Liver (tissue), 9 donors: Measurements from ENCODE around the gene B4GALT1. TPM values are rescaled to one million over a fixed set of nuclear protein-coding genes. Genes with fewer than 3 reads are reported as not detected.

Experiments used
- DNase-seq: peaks from one replicate; pipeline ENCODE4 v3.0.0-alpha.2; 2017; ENCODE audit warnings: low spot score
- H3K27ac ChIP-seq, 2 donors: one replicate each; pipeline ENCODE4 v1.7.0; 2013; ENCODE audit warnings: inconsistent platforms in 2 of 2, low read length in 2 of 2, control low read depth in 1 of 2, low read depth in 1 of 2, mild to moderate bottlenecking in 1 of 2
- H3K27me3 ChIP-seq, 4 donors: one replicate each; pipeline versions ENCODE4 v1.6.1 to v1.7.0; 2013; ENCODE audit warnings: low read length in 3 of 4, inconsistent platforms in 1 of 4, mild to moderate bottlenecking in 1 of 4, moderate library complexity in 1 of 4; ENCODE audit not compliant: control insufficient read depth in 4 of 4, insufficient read depth in 4 of 4
- H3K36me3 ChIP-seq, 4 donors: one replicate each; pipeline versions ENCODE4 v1.6.1 to v1.7.0; 2013; ENCODE audit warnings: low read length in 3 of 4, mild to moderate bottlenecking in 3 of 4, low read depth in 1 of 4, moderate library complexity in 1 of 4; ENCODE audit not compliant: control insufficient read depth in 4 of 4, insufficient read depth in 3 of 4
- H3K4me1 ChIP-seq, 4 donors: one replicate each; pipeline versions ENCODE4 v1.6.1 to v1.7.0; 2013; ENCODE audit warnings: low read length in 3 of 4, mild to moderate bottlenecking in 3 of 4, moderate library complexity in 1 of 4; ENCODE audit not compliant: control insufficient read depth in 4 of 4, insufficient read depth in 4 of 4
- H3K4me3 ChIP-seq, 3 donors: one replicate each; pipeline versions ENCODE4 v1.6.1 to v1.7.0; 2013; ENCODE audit warnings: low read length in 3 of 3, control low read depth in 1 of 3, low read depth in 1 of 3, mild to moderate bottlenecking in 1 of 3
- H3K9ac ChIP-seq, 2 donors: one replicate each; pipeline ENCODE4 v1.7.0; 2013; ENCODE audit warnings: low read length in 2 of 2, mild to moderate bottlenecking in 2 of 2, moderate library complexity in 2 of 2, control low read depth in 1 of 2, low read depth in 1 of 2
- H3K9me3 ChIP-seq, 4 donors: one replicate each; pipeline versions ENCODE4 v1.6.1 to v1.7.0; 2013; ENCODE audit warnings: low read length in 3 of 4; ENCODE audit not compliant: control insufficient read depth in 4 of 4
- ATF3 ChIP-seq: IDR thresholded peaks from 2 replicates; pipeline ENCODE4 v1.6.1; 2016; ENCODE audit warnings: antibody characterized with exemption
- CTCF ChIP-seq: fragments of 150-350 bp; IDR thresholded peaks from 2 replicates; pipeline ENCODE4 v1.5.1; 2017; ENCODE audit warnings: improper control_type of control experiment, low read depth, low read length; ENCODE audit not compliant: missing input control
- EGR1 ChIP-seq, 2 donors: IDR thresholded peaks; 2 replicates each; pipeline ENCODE4 v1.6.1; 2016 to 2018; ENCODE audit warnings: antibody characterized with exemption in 2 of 2, low read depth in 2 of 2
- FOXA2 ChIP-seq: IDR thresholded peaks from 2 replicates; pipeline ENCODE4 v1.6.1; 2016; ENCODE audit warnings: antibody characterized with exemption
- GABPA ChIP-seq, 2 donors: IDR thresholded peaks in 1 of 2; conservative IDR thresholded peaks in 1 of 2; 2 replicates each; pipeline ENCODE4 v1.6.1; 2016; ENCODE audit warnings: antibody characterized with exemption in 2 of 2, mild to moderate bottlenecking in 1 of 2, moderate library complexity in 1 of 2
- HNF4A ChIP-seq, 2 donors: conservative IDR thresholded peaks; 2 replicates each; pipeline ENCODE4 v1.6.1; 2016; ENCODE audit warnings: antibody characterized with exemption in 2 of 2, mild to moderate bottlenecking in 2 of 2
- HNF4G ChIP-seq: IDR thresholded peaks from 2 replicates; pipeline ENCODE4 v1.6.1; 2016; ENCODE audit warnings: antibody characterized with exemption
- JUND ChIP-seq, 2 donors: IDR thresholded peaks; 2 replicates each; pipeline ENCODE4 v1.6.1; 2016; ENCODE audit warnings: antibody characterized with exemption in 2 of 2
- MAX ChIP-seq: IDR thresholded peaks from 2 replicates; pipeline ENCODE4 v1.6.1; 2016; ENCODE audit warnings: antibody characterized with exemption
- NR2F2 ChIP-seq: IDR thresholded peaks from 2 replicates; pipeline ENCODE4 v1.6.1; 2016; ENCODE audit warnings: antibody characterized with exemption
- RAD21 ChIP-seq, 2 donors: IDR thresholded peaks; 2 replicates each; pipeline ENCODE4 v1.6.1; 2016; ENCODE audit warnings: antibody characterized with exemption in 2 of 2, mild to moderate bottlenecking in 2 of 2
- REST ChIP-seq: IDR thresholded peaks from 2 replicates; pipeline ENCODE4 v1.6.1; 2016; ENCODE audit warnings: antibody characterized with exemption, mild to moderate bottlenecking
- RXRA ChIP-seq, 2 donors: IDR thresholded peaks; 2 replicates each; pipeline ENCODE4 v1.6.1; 2017 to 2018; ENCODE audit warnings: antibody characterized with exemption in 2 of 2, mild to moderate bottlenecking in 1 of 2
- SP1 ChIP-seq: IDR thresholded peaks from 2 replicates; pipeline ENCODE4 v1.6.1; 2018; ENCODE audit warnings: antibody characterized with exemption, mild to moderate bottlenecking
- TAF1 ChIP-seq: conservative IDR thresholded peaks from 2 replicates; pipeline ENCODE4 v1.6.1; 2016; ENCODE audit warnings: antibody characterized with exemption, mild to moderate bottlenecking
- YY1 ChIP-seq: IDR thresholded peaks from 2 replicates; pipeline ENCODE4 v1.6.1; 2016; ENCODE audit warnings: antibody characterized with exemption, mild to moderate bottlenecking
- ZBTB33 ChIP-seq: IDR thresholded peaks from 2 replicates; pipeline ENCODE4 v1.6.1; 2016; ENCODE audit warnings: antibody characterized with exemption
- WGBS: extraction: QIAGEN DNeasy Blood & Tissue Kit; methylation state at CpG from one replicate; pipeline ENCODE4 v1.1.7; 2013; 5-methylcytosine and 5-hydroxymethylcytosine counted together
- polyA plus RNA-seq, 2 donors: library from polyadenylated mRNA; stranded (reverse) in 1 of 2; unstranded in 1 of 2; fragments of 200-250 nt in 1 of 2; fragments of >200 nt in 1 of 2; fragmentation: Nextera tagmentation in 1 of 2; extraction: Ambion mirVana in 1 of 2; gene quantifications; one replicate each; pipeline versions ENCODE4 v1.2.1 to v1.2.3, GENCODE V29; 2013 to 2015
- total RNA-seq, 2 donors: library from RNA; depleted of rRNA; stranded (reverse); fragments of >200 nt; gene quantifications; one replicate each; pipeline ENCODE4 v1.2.3, GENCODE V29; 2014
- donor health status: healthy.
- donor health status: healthy.
- donor health status: healthy.
- donor health status: healthy.
- donor health status: healthy.

The B4GALT1 gene
- total and polyA plus RNA-seq, 4 donors: 25.9 to 59.8 (median 42.7) TPM

- no peak overlapping the region for H3K4me3 ChIP-seq
- no peaks in the 10 kb centered on the region for H3K36me3 ChIP-seq
- no peak for DNase-seq
- TF ChIP-seq RAD21 (IDR thresholded peaks at IDR 0.05) (no peak), FOXA2 (no peak), EGR1 (IDR thresholded peaks at IDR 0.05; ENCODE audit: low read depth in 2 of 2) (no peak), NR2F2 (no peak), HNF4G (no peak), CTCF (no peak), RXRA (IDR thresholded peaks at IDR 0.05) (no peak), YY1 (no peak), ZBTB33 (no peak), REST (no peak), HNF4A (conservative IDR thresholded peaks at IDR 0.05) (no peak), GABPA (IDR thresholded peaks at IDR 0.05 in 1 of 2, conservative IDR thresholded peaks at IDR 0.05 in 1 of 2) (no peak), SP1 (no peak), JUND (IDR thresholded peaks at IDR 0.05) (no peak), MAX (no peak), ATF3 (no peak), TAF1 (no peak)
- H3K27me3 ChIP-seq: no peaks in the 10 kb centered on the region
- H3K4me1 ChIP-seq: peaks cover 9 to 26% (median 23%) of the 10 kb centered on the region in 4 donors
- no peak overlapping the region for H3K27ac ChIP-seq
- WGBS: 57% methylated on average over 6 of the region's 6 CpGs
- H3K9me3 ChIP-seq: no peaks in the 10 kb centered on the region
- no peak overlapping the region for H3K9ac ChIP-seq
Measured at GRCh38 chr9:33175649-33176325, 8.7 kb upstream of the B4GALT1 start.
